A673 (cell line): ENCODE results near the gene NEAT1. TPM values are rescaled to one million over a fixed set of nuclear protein-coding genes. Genes with fewer than 3 reads are reported as not detected.

ENCODE experiments used
- BruUV-seq: library from RNA; stranded (reverse); fragments of 400-500 nt; replicated peaks from 2 replicates; lab custom pipeline; 2021; lab: Mats Ljungman, UMichigan
- CTCF ChIA-PET: fragments of 300-600 bp; sonication (Branson Sonifier 250); formaldehyde crosslinking; loops from one replicate; lab custom pipeline; 2022; ENCODE audit warnings: antibody characterized with exemption; lab: Charles Lee
- POLR2A ChIA-PET: fragments of 300-600 bp; sonication (Branson Sonifier 250); formaldehyde crosslinking; loops from one replicate; lab custom pipeline; 2022; ENCODE audit warnings: antibody characterized with exemption; ENCODE audit not compliant: low non-redundant PET; lab: Charles Lee
- DNase-seq: peaks from one replicate; pipeline ENCODE4 v3.0.0-alpha.2; 2015; ENCODE audit warnings: low spot score
- H3K27ac ChIP-seq: fragments of 200-600 bp; sonication (generic); 2 replicates; pipeline ENCODE4 v1.5.1; 2016; ENCODE audit warnings: mixed run types, low read depth, mild to moderate bottlenecking, mixed read lengths, antibody characterized with exemption, low read length; ENCODE audit not compliant: poor library complexity, severe bottlenecking
- H3K27me3 ChIP-seq: fragments of 200-600 bp; sonication (generic); replicated peaks from 2 replicates; pipeline ENCODE4 v1.6.1; 2017; ENCODE audit warnings: mixed run types, low read depth, mild to moderate bottlenecking, mixed read lengths, antibody characterized with exemption, low read length; ENCODE audit not compliant: insufficient read depth, poor library complexity
- H3K36me3 ChIP-seq: fragments of 200-600 bp; sonication (generic); 2 replicates; pipeline ENCODE4 v1.6.1; 2016; ENCODE audit warnings: mixed run types, mild to moderate bottlenecking, mixed read lengths, antibody characterized with exemption, low read length; ENCODE audit not compliant: insufficient read depth, poor library complexity, severe bottlenecking
- H3K4me1 ChIP-seq: fragments of 200-600 bp; sonication (generic); 2 replicates; pipeline ENCODE4 v1.6.1; 2017; ENCODE audit warnings: mixed run types, mild to moderate bottlenecking, mixed read lengths, antibody characterized with exemption, low read length; ENCODE audit not compliant: insufficient read depth, poor library complexity, severe bottlenecking
- H3K4me3 ChIP-seq: fragments of 200-600 bp; sonication (generic); 2 replicates; pipeline ENCODE4 v1.5.1; 2016; ENCODE audit warnings: low read depth, mixed run types, mild to moderate bottlenecking, mixed read lengths, low read length; ENCODE audit not compliant: poor library complexity, severe bottlenecking
- H3K9me3 ChIP-seq: fragments of 200-600 bp; sonication (generic); 2 replicates; pipeline ENCODE4 v1.6.1; 2016; ENCODE audit warnings: mixed run types, low read depth, mild to moderate bottlenecking, mixed read lengths, antibody characterized with exemption, low read length; ENCODE audit not compliant: poor library complexity, severe bottlenecking
- EZH2 ChIP-seq: fragments of 200-600 bp; sonication (generic); IDR thresholded peaks from 2 replicates; pipeline ENCODE4 v1.6.1; 2017; ENCODE audit warnings: borderline replicate concordance, low read depth, mild to moderate bottlenecking, mixed read lengths, antibody characterized with exemption, low read length; ENCODE audit not compliant: poor library complexity, severe bottlenecking
- intact Hi-C: fragments of 100-400 bp; cut with micrococcal nuclease; formaldehyde crosslinking; loops from one replicate; pipeline ENCODE4 v1.10.0; 2022; ENCODE audit not compliant: unreplicated experiment
- total RNA-seq: library from RNA; stranded (reverse); gene quantifications from 2 replicates; pipeline ENCODE4 v1.2.3, GENCODE V29; 2021
- TF ChIP-seq, protein P1 (sequence below): fragments of 300-800, 200-600 bp; sonication (generic); conservative IDR thresholded peaks from 2 replicates; pipeline ENCODE4 v1.5.1; 2017; ENCODE audit warnings: low read depth, mild to moderate bottlenecking, antibody characterized with exemption, low read length, moderate library complexity, mixed read lengths

NEAT1 gene
- total RNA-seq, 1 experiment from 2014 or later = 196 TPM

DNA sequence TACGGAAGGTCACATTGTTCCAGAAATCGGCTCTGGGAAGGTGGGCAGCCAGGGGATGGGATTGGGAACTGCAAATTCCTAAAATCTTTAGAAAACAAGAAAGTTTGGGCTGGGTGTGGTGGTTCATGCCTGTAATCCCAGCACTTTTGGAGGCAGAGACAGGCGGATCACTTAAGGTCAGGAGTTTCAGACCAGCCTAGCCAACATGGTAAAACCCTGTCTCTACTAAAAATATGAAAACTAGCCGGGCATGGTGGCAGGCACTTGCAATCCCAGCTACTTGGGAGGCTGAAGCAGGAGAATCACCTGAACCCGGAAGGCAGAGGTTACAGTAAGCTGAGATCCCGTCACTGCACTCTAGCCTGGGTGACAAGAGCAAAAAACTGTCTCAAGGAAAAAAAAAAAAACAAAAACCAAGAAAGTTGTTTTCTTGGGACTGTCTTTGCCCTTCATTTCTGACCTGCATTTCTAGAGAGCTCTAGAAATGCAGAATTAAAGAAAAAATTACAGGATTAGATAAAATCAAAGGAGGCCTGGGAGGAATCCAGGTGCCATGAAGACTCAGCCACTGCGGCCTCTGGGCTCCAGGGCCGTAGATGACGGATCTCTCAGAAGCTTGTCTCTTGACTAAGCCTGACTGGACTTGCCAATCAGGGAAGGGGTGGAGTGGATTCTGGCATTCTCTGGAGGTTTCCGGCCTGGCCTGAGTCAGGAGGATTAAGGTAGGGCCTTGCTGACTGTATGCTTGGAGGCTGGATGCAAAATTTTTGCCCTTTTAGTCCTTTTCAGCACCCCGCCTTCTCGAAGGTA lies 71.0 kb downstream of the NEAT1 start:
- no peak for DNase-seq
- BruUV-seq = no TSS peak

More for the DNA sequence above, 71.0 kb downstream of the NEAT1 start:
- Histone ChIP-seq H3K36me3 (no peaks in the 10 kb centered on the region), H3K4me3 (no peak overlapping the region), H3K27ac (peak overlapping the region; percentile 90), H3K27me3 (no peaks in the 10 kb centered on the region), H3K4me1 (peaks cover 80% of the 10 kb centered on the region), H3K9me3 (no peaks in the 10 kb centered on the region)
- TF ChIP-seq, protein P1, sequence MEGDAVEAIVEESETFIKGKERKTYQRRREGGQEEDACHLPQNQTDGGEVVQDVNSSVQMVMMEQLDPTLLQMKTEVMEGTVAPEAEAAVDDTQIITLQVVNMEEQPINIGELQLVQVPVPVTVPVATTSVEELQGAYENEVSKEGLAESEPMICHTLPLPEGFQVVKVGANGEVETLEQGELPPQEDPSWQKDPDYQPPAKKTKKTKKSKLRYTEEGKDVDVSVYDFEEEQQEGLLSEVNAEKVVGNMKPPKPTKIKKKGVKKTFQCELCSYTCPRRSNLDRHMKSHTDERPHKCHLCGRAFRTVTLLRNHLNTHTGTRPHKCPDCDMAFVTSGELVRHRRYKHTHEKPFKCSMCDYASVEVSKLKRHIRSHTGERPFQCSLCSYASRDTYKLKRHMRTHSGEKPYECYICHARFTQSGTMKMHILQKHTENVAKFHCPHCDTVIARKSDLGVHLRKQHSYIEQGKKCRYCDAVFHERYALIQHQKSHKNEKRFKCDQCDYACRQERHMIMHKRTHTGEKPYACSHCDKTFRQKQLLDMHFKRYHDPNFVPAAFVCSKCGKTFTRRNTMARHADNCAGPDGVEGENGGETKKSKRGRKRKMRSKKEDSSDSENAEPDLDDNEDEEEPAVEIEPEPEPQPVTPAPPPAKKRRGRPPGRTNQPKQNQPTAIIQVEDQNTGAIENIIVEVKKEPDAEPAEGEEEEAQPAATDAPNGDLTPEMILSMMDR = no peak
- no peak for TF ChIP-seq EZH2
- intact Hi-C loops = no loop called here
- ChIA-PET POLR2A (interaction anchor here (2.9 kb wide), 1 partner anchor 12 kb away, joined by 17 read pairs; no protein-coding TSS in a partner anchor), CTCF (interaction anchor here (0.6 kb wide), 2 partner anchors 113 to 270 kb away, joined by 4 read pairs; no protein-coding TSS in a partner anchor)

Other genes starting within 250 kb of the NEAT1 start
- gene CAPN1, start 240.9 kb upstream of the NEAT1 start, total RNA-seq = 79.9 and 91.9 TPM in 2 replicates
- gene POLA2, start 160.8 kb upstream of the NEAT1 start, total RNA-seq = 92.4 TPM in 2 replicates
- gene CDC42EP2, start 107.9 kb upstream of the NEAT1 start, total RNA-seq = 4.8 and 5.4 TPM in 2 replicates
- 125 and 149 TPM in 2 replicates for gene DPF2, start 88.9 kb upstream of the NEAT1 start, total RNA-seq
- 2.3 and 3.5 TPM in 2 replicates for gene TIGD3, start 68.0 kb upstream of the NEAT1 start, total RNA-seq
- gene SLC25A45, start 40.2 kb upstream of the NEAT1 start, total RNA-seq = 5.3 and 7.4 TPM in 2 replicates
- gene FRMD8, start 36.2 kb upstream of the NEAT1 start, total RNA-seq = 43.2 and 51.1 TPM in 2 replicates
- gene MALAT1, start 76.2 kb downstream of the NEAT1 start, total RNA-seq = 4,586 and 4,701 TPM in 2 replicates
- gene SCYL1, start 102.3 kb downstream of the NEAT1 start, total RNA-seq = 90.6 and 95.7 TPM in 2 replicates
- gene LTBP3, start 135.6 kb downstream of the NEAT1 start, total RNA-seq = 92.1 and 123 TPM in 2 replicates
- 95.4 and 98.9 TPM in 2 replicates for gene ZNRD2, start 147.7 kb downstream of the NEAT1 start, total RNA-seq
- 79.8 and 88.3 TPM in 2 replicates for gene FAM89B, start 149.7 kb downstream of the NEAT1 start, total RNA-seq
- gene EHBP1L1, start 153.3 kb downstream of the NEAT1 start, total RNA-seq = 29.5 and 40.9 TPM in 2 replicates
- 1.7 and 2.3 TPM in 2 replicates for gene KCNK7, start 173.0 kb downstream of the NEAT1 start, total RNA-seq
- gene MAP3K11, start 191.4 kb downstream of the NEAT1 start, total RNA-seq = 92.8 and 94.2 TPM in 2 replicates
- 63.4 and 68.0 TPM in 2 replicates for gene PCNX3, start 193.0 kb downstream of the NEAT1 start, total RNA-seq
- gene SIPA1, start 215.3 kb downstream of the NEAT1 start, total RNA-seq = 30.0 and 43.2 TPM in 2 replicates
- 92.0 and 99.3 TPM in 2 replicates for gene RELA, start 240.1 kb downstream of the NEAT1 start, total RNA-seq